HepG2 (cell line): ENCODE results near the gene SLC7A10. TPM values are rescaled to one million over a fixed set of nuclear protein-coding genes. Genes with fewer than 3 reads are reported as not detected.

Source experiments
- CREM ChIP-seq, 2 experiments: sonication (generic) in 1 of 2; formaldehyde crosslinking in 1 of 2; IDR thresholded peaks; 2 replicates each; pipeline versions ENCODE4 v1.4.0 to v1.6.1; 2016 to 2020; ENCODE audit warnings: antibody characterized with exemption in 1 of 2, mild to moderate bottlenecking in 1 of 2, missing genetic modification reagents in 1 of 2
- MIER3 ChIP-seq: IDR thresholded peaks from 2 replicates; pipeline ENCODE4 v1.6.1; 2016; ENCODE audit warnings: missing compliant biosample characterization, borderline replicate concordance
- MYNN ChIP-seq: sonication (generic); formaldehyde crosslinking; IDR thresholded peaks from 2 replicates; pipeline ENCODE4 v1.4.0; 2020; ENCODE audit warnings: mild to moderate bottlenecking, low read depth, missing genetic modification reagents
- NPAS2 ChIP-seq: sonication (generic); formaldehyde crosslinking; IDR thresholded peaks from 2 replicates; pipeline ENCODE4 v1.8.0; 2022; ENCODE audit warnings: mild to moderate bottlenecking, missing genetic modification reagents, borderline replicate concordance
- NR2F6 ChIP-seq, 2 experiments: IDR thresholded peaks; 2 replicates each; pipeline ENCODE4 v1.6.1; 2016; ENCODE audit warnings: antibody characterized with exemption in 1 of 2, mild to moderate bottlenecking in 1 of 2
- PCBP1 ChIP-seq: fragments of 200-400 bp; formaldehyde crosslinking; IDR thresholded peaks from 2 replicates; pipeline ENCODE4 v1.6.1; 2017; ENCODE audit warnings: mild to moderate bottlenecking, low read depth, low read length, borderline replicate concordance
- PHF8 ChIP-seq: sonication (generic); formaldehyde crosslinking; IDR thresholded peaks from 2 replicates; pipeline ENCODE4 v1.5.0; 2020; ENCODE audit warnings: missing genetic modification reagents
- RFXAP ChIP-seq: sonication (generic); formaldehyde crosslinking; IDR thresholded peaks from 2 replicates; pipeline ENCODE4 v1.4.0; 2020; ENCODE audit warnings: missing genetic modification reagents, borderline replicate concordance
- ZNF33B ChIP-seq: sonication (generic); formaldehyde crosslinking; IDR thresholded peaks from 2 replicates; pipeline ENCODE4 v1.5.1; 2020; ENCODE audit warnings: mild to moderate bottlenecking, missing genetic modification reagents
- ZNF547 ChIP-seq: sonication (generic); formaldehyde crosslinking; IDR thresholded peaks from 2 replicates; pipeline ENCODE4 v1.5.1; 2020; ENCODE audit warnings: mild to moderate bottlenecking, missing genetic modification reagents
- ZNF761 ChIP-seq: sonication (generic); formaldehyde crosslinking; conservative IDR thresholded peaks from 2 replicates; pipeline ENCODE4 v1.4.0; 2020; ENCODE audit warnings: mild to moderate bottlenecking, missing genetic modification reagents
- polyA plus RNA-seq, 8 experiments: library from polyadenylated mRNA; depleted of rRNA in 3 of 8; stranded (reverse) in 7 of 8; unstranded in 1 of 8; fragments of >200 nt; fragmentation: Illumina TruSeq in 4 of 8; extraction: Trizol in 4 of 8; gene quantifications; 2 replicates each; pipeline versions ENCODE4 v1.2.1 to v1.2.3, GENCODE V29; 2011 to 2016; ENCODE audit warnings: low read depth in 4 of 8, missing spikeins in 1 of 8, mixed read lengths in 1 of 8; ENCODE audit not compliant: insufficient read depth in 1 of 8
- total RNA-seq, 5 experiments: library from RNA; depleted of rRNA; stranded (reverse); fragments of >200 nt; fragmentation: Illumina TruSeq; extraction: Trizol; gene quantifications; 2 replicates each; pipeline ENCODE4 v1.2.3, GENCODE V29; 2016; ENCODE audit warnings: low read depth in 1 of 5
- TF ChIP-seq, protein P1 (sequence below): sonication (generic); formaldehyde crosslinking; IDR thresholded peaks from 2 replicates; pipeline ENCODE4 v1.4.0; 2020; ENCODE audit warnings: missing genetic modification reagents, borderline replicate concordance
- TF ChIP-seq, protein P2 (sequence below): sonication (generic); formaldehyde crosslinking; IDR thresholded peaks from 2 replicates; pipeline ENCODE4 v1.5.1; 2020; ENCODE audit warnings: mild to moderate bottlenecking, missing genetic modification reagents
- TF ChIP-seq, protein P3 (sequence below): sonication (generic); formaldehyde crosslinking; IDR thresholded peaks from 2 replicates; pipeline ENCODE4 v1.4.0; 2020; ENCODE audit warnings: missing genetic modification reagents, borderline replicate concordance
- TF ChIP-seq, protein P4 (sequence below): sonication (generic); formaldehyde crosslinking; IDR thresholded peaks from 2 replicates; pipeline ENCODE4 v1.9.0; 2021; ENCODE audit warnings: missing genetic modification reagents, mild to moderate bottlenecking, borderline replicate concordance
- TF ChIP-seq, protein P5 (sequence below): sonication (generic); formaldehyde crosslinking; IDR thresholded peaks from 2 replicates; pipeline ENCODE4 v1.8.0; 2022; ENCODE audit warnings: mild to moderate bottlenecking, missing genetic modification reagents, moderate library complexity
- TF ChIP-seq, protein P6 (sequence below): sonication (generic); formaldehyde crosslinking; IDR thresholded peaks from 2 replicates; pipeline ENCODE4 v1.4.0; 2020; ENCODE audit warnings: missing genetic modification reagents; ENCODE audit errors: not compliant biosample characterization

Gene SLC7A10
- total and polyA plus RNA-seq, 2 of the 13 experiments (the other 11 are each of a cell fraction or from before 2014, with no cell fraction given), result 1.1 to 2.2 TPM

DNA sequence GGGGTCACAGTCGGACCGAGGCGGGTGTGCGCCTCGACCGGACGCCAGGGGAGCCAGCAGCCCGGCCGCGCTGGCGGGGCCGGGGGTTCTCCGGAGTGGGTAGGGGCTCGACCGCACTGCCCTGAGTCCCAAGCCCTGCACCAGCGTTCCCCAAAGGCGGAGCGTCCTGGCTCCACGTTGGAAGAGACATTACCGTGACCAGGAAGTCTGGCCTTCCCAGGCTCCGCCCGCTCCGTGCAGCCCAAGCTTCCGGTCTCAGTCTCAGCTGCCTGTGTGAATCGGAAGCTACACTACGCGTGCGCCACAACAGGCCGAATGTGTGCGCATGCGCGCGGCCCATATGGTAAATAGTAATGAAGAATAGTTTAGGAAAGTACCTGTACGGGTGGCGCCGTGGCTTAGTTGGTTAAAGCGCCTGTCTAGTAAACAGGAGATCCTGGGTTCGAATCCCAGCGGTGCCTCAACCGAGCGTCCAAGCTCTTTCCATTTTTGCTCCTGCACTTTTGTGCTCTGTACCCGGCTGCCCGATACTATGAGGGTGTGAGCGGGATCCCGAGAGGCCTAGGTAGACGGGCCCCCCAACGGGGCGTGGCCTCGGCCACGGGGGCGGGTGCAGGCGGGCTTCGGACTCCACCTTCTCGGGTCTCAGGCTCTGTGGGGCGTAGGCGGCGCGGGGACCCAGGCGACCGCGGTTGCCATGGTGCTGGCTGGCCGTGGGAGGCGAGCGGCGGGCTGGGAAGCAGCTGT lies 48.8 kb downstream of the SLC7A10 start (continued):
- TF ChIP-seq, protein P1, sequence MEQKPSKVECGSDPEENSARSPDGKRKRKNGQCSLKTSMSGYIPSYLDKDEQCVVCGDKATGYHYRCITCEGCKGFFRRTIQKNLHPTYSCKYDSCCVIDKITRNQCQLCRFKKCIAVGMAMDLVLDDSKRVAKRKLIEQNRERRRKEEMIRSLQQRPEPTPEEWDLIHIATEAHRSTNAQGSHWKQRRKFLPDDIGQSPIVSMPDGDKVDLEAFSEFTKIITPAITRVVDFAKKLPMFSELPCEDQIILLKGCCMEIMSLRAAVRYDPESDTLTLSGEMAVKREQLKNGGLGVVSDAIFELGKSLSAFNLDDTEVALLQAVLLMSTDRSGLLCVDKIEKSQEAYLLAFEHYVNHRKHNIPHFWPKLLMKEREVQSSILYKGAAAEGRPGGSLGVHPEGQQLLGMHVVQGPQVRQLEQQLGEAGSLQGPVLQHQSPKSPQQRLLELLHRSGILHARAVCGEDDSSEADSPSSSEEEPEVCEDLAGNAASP, result peak; percentile 38; the same call in 1 of the 2 replicates
- no peak for TF ChIP-seq NR2F6 (IDR thresholded peaks at IDR 0.05)
- TF ChIP-seq NR2F6 (CRISPR knock-in tag; IDR thresholded peaks at IDR 0.05), result no peak
- TF ChIP-seq, protein P2, sequence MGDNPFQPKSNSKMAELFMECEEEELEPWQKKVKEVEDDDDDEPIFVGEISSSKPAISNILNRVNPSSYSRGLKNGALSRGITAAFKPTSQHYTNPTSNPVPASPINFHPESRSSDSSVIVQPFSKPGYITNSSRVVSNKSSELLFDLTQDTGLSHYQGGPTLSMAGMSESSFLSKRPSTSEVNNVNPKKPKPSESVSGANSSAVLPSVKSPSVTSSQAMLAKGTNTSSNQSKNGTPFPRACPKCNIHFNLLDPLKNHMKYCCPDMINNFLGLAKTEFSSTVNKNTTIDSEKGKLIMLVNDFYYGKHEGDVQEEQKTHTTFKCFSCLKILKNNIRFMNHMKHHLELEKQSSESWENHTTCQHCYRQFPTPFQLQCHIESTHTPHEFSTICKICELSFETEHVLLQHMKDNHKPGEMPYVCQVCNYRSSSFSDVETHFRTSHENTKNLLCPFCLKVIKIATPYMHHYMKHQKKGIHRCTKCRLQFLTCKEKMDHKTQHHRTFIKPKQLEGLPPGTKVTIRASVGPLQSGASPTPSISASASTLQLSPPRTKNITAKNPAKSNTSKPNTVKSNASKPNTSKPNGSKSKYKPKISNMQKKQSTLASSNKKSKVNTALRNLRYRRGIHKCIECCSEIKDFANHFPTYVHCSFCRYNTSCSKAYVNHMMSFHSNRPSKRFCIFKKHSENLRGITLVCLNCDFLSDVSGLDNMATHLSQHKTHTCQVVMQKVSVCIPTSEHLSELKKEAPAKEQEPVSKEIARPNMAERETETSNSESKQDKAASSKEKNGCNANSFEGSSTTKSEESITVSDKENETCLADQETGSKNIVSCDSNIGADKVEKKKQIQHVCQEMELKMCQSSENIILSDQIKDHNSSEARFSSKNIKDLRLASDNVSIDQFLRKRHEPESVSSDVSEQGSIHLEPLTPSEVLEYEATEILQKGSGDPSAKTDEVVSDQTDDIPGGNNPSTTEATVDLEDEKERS (CRISPR knock-in tag), result peak; percentile 76
- TF ChIP-seq PHF8 (CRISPR knock-in tag), result peak; percentile 96
- no peak for TF ChIP-seq NPAS2 (CRISPR knock-in tag)
- peak; percentile 73; the same call in 1 of the 2 replicates for TF ChIP-seq RFXAP
- TF ChIP-seq MYNN (CRISPR knock-in tag), result 0 out of 2 replicates have a peak, but pooled peaks have one; percentile 33
- TF ChIP-seq CREM (IDR thresholded peaks at IDR 0.05), result 0 out of 2 replicates have a peak, but pooled peaks have one; percentile 33
- TF ChIP-seq CREM (CRISPR knock-in tag; IDR thresholded peaks at IDR 0.05), result no peak
- TF ChIP-seq, protein P3, sequence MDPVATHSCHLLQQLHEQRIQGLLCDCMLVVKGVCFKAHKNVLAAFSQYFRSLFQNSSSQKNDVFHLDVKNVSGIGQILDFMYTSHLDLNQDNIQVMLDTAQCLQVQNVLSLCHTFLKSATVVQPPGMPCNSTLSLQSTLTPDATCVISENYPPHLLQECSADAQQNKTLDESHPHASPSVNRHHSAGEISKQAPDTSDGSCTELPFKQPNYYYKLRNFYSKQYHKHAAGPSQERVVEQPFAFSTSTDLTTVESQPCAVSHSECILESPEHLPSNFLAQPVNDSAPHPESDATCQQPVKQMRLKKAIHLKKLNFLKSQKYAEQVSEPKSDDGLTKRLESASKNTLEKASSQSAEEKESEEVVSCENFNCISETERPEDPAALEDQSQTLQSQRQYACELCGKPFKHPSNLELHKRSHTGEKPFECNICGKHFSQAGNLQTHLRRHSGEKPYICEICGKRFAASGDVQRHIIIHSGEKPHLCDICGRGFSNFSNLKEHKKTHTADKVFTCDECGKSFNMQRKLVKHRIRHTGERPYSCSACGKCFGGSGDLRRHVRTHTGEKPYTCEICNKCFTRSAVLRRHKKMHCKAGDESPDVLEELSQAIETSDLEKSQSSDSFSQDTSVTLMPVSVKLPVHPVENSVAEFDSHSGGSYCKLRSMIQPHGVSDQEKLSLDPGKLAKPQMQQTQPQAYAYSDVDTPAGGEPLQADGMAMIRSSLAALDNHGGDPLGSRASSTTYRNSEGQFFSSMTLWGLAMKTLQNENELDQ (CRISPR knock-in tag), result no peak
- TF ChIP-seq, protein P4, sequence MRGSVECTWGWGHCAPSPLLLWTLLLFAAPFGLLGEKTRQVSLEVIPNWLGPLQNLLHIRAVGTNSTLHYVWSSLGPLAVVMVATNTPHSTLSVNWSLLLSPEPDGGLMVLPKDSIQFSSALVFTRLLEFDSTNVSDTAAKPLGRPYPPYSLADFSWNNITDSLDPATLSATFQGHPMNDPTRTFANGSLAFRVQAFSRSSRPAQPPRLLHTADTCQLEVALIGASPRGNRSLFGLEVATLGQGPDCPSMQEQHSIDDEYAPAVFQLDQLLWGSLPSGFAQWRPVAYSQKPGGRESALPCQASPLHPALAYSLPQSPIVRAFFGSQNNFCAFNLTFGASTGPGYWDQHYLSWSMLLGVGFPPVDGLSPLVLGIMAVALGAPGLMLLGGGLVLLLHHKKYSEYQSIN, result no peak
- TF ChIP-seq PCBP1, result 0 out of 2 replicates have a peak, but pooled peaks have one; percentile 24
- TF ChIP-seq MIER3 (CRISPR knock-in tag), result peak; percentile 29; the same call in 1 of the 2 replicates
- TF ChIP-seq ZNF761 (CRISPR knock-in tag), result 0 out of 2 replicates have a peak, but pooled peaks have one; percentile 81
- TF ChIP-seq, protein P5, sequence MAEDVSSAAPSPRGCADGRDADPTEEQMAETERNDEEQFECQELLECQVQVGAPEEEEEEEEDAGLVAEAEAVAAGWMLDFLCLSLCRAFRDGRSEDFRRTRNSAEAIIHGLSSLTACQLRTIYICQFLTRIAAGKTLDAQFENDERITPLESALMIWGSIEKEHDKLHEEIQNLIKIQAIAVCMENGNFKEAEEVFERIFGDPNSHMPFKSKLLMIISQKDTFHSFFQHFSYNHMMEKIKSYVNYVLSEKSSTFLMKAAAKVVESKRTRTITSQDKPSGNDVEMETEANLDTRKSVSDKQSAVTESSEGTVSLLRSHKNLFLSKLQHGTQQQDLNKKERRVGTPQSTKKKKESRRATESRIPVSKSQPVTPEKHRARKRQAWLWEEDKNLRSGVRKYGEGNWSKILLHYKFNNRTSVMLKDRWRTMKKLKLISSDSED, result no peak
- peak; percentile 22; the same call in 1 of the 2 replicates for TF ChIP-seq ZNF33B (CRISPR knock-in tag)
- TF ChIP-seq ZNF547 (CRISPR knock-in tag), result peak; percentile 93
- TF ChIP-seq, protein P6, sequence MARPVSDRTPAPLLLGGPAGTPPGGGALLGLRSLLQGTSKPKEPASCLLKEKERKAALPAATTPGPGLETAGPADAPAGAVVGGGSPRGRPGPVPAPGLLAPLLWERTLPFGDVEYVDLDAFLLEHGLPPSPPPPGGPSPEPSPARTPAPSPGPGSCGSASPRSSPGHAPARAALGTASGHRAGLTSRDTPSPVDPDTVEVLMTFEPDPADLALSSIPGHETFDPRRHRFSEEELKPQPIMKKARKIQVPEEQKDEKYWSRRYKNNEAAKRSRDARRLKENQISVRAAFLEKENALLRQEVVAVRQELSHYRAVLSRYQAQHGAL (CRISPR knock-in tag), result peak; percentile 37
